H9 (cell line): ENCODE measurements around the gene IGLL1. TPM values are rescaled to one million over a fixed set of nuclear protein-coding genes. Genes with fewer than 3 reads are reported as not detected.

ENCODE experiments used
- DNase-seq: peaks from one replicate; pipeline ENCODE4 v3.0.0-alpha.2; 2017
- H2AFZ ChIP-seq: one replicate; pipeline ENCODE4 v1.6.1; 2013; ENCODE audit warnings: mild to moderate bottlenecking, low read length, control low read depth, moderate library complexity
- H2AK5ac ChIP-seq: 2 replicates; pipeline ENCODE4 v1.6.1; 2013; ENCODE audit warnings: low read length, control low read depth, mixed read lengths; ENCODE audit not compliant: insufficient read length
- H2BK120ac ChIP-seq: one replicate; pipeline ENCODE4 v1.6.1; 2013; ENCODE audit warnings: low read depth, mild to moderate bottlenecking, low read length, control low read depth, inconsistent platforms; ENCODE audit not compliant: poor library complexity, severe bottlenecking
- H2BK12ac ChIP-seq: 2 replicates; pipeline ENCODE4 v1.6.1; 2013; ENCODE audit warnings: low read length, control low read depth, mixed read lengths, low read depth; ENCODE audit not compliant: insufficient read length
- H2BK15ac ChIP-seq: 2 replicates; pipeline ENCODE4 v1.6.1; 2013; ENCODE audit warnings: low read depth, low read length, control low read depth
- H2BK20ac ChIP-seq: one replicate; pipeline ENCODE4 v1.6.1; 2013; ENCODE audit warnings: low read depth, mild to moderate bottlenecking, low read length, control low read depth, inconsistent platforms; ENCODE audit not compliant: poor library complexity, severe bottlenecking
- H2BK5ac ChIP-seq: 2 replicates; pipeline ENCODE4 v1.6.1; 2013; ENCODE audit warnings: low read length, control low read depth, mixed read lengths; ENCODE audit not compliant: insufficient read length
- H3K14ac ChIP-seq: 2 replicates; pipeline ENCODE4 v1.6.1; 2013; ENCODE audit warnings: low read length, control low read depth; ENCODE audit not compliant: insufficient read depth
- H3K18ac ChIP-seq: 2 replicates; pipeline ENCODE4 v1.6.1; 2013; ENCODE audit warnings: low read depth, mild to moderate bottlenecking, mixed read lengths, low read length, control low read depth; ENCODE audit not compliant: insufficient read length
- H3K23ac ChIP-seq: 2 replicates; pipeline ENCODE4 v1.6.1; 2013; ENCODE audit warnings: low read length, control low read depth, mixed read lengths, low read depth; ENCODE audit not compliant: insufficient read length
- H3K23me2 ChIP-seq: 2 replicates; pipeline ENCODE4 v1.6.1; 2013; ENCODE audit warnings: low read depth, mild to moderate bottlenecking, mixed read lengths, low read length, control low read depth; ENCODE audit not compliant: insufficient read length, poor library complexity, severe bottlenecking
- H3K27ac ChIP-seq: 2 replicates; pipeline ENCODE4 v1.5.1; 2013; ENCODE audit warnings: low read length, control low read depth, mixed read lengths, low read depth; ENCODE audit not compliant: insufficient read length
- H3K27me3 ChIP-seq: 2 replicates; pipeline ENCODE4 v1.6.1; 2013; ENCODE audit warnings: low read length, control low read depth, inconsistent platforms; ENCODE audit not compliant: insufficient read depth
- H3K4ac ChIP-seq: 2 replicates; pipeline ENCODE4 v1.6.1; 2013; ENCODE audit warnings: low read depth, mild to moderate bottlenecking, control low read depth, inconsistent platforms, low read length, moderate library complexity
- H3K4me1 ChIP-seq: 2 replicates; pipeline ENCODE4 v1.6.1; 2013; ENCODE audit warnings: low read length, control low read depth, inconsistent platforms; ENCODE audit not compliant: insufficient read depth
- H3K4me2 ChIP-seq: 2 replicates; pipeline ENCODE4 v1.6.1; 2013; ENCODE audit warnings: low read length, control low read depth, mixed read lengths; ENCODE audit not compliant: insufficient read length, insufficient read depth
- H3K56ac ChIP-seq: 2 replicates; pipeline ENCODE4 v1.6.1; 2013; ENCODE audit warnings: low read depth, mild to moderate bottlenecking, mixed read lengths, low read length, control low read depth; ENCODE audit not compliant: insufficient read length
- H3K79me1 ChIP-seq: 2 replicates; pipeline ENCODE4 v1.6.1; 2013; ENCODE audit warnings: low read depth, mild to moderate bottlenecking, moderate library complexity, low read length, control low read depth, inconsistent platforms; ENCODE audit not compliant: insufficient read depth, poor library complexity, severe bottlenecking
- H3K79me2 ChIP-seq: 2 replicates; pipeline ENCODE4 v1.6.1; 2013; ENCODE audit warnings: low read length, control low read depth, inconsistent platforms; ENCODE audit not compliant: insufficient read depth
- H3K9ac ChIP-seq: 2 replicates; pipeline ENCODE4 v1.6.1; 2013; ENCODE audit warnings: low read length, control low read depth, mixed read lengths; ENCODE audit not compliant: insufficient read length; ENCODE audit errors: extremely low read depth
- H3K9me3 ChIP-seq: one replicate; pipeline ENCODE4 v1.6.1; 2013; ENCODE audit warnings: low read depth, low read length, inconsistent platforms; ENCODE audit not compliant: control insufficient read depth
- H3T11ph ChIP-seq: one replicate; pipeline ENCODE4 v1.6.1; 2013; ENCODE audit warnings: mild to moderate bottlenecking, low read length, control low read depth, inconsistent platforms
- H4K20me1 ChIP-seq: one replicate; pipeline ENCODE4 v1.6.1; 2013; ENCODE audit not compliant: control insufficient read depth, insufficient read length, insufficient read depth
- H4K5ac ChIP-seq: 2 replicates; pipeline ENCODE4 v1.6.1; 2013; ENCODE audit warnings: low read depth, mild to moderate bottlenecking, mixed read lengths, low read length, control low read depth; ENCODE audit not compliant: insufficient read length
- H4K8ac ChIP-seq: replicated peaks from 2 replicates; pipeline ENCODE4 v1.6.1; 2013; ENCODE audit warnings: low read length, control low read depth, mixed read lengths, low read depth; ENCODE audit not compliant: insufficient read length
- H4K91ac ChIP-seq: 2 replicates; pipeline ENCODE4 v1.6.1; 2013; ENCODE audit warnings: low read depth, mild to moderate bottlenecking, moderate library complexity, mixed read lengths, low read length, control low read depth; ENCODE audit not compliant: insufficient read length
- H3K27ac Mint-ChIP-seq, 3 experiments: 2 replicates in 2 of 3; 3 replicates in 1 of 3; pipeline ENCODE4 v1.8.0; 2020 to 2021; ENCODE audit warnings: mixed read lengths in 3 of 3, mild to moderate bottlenecking in 1 of 3, moderate library complexity in 1 of 3
- H3K27me3 Mint-ChIP-seq: 2 replicates; pipeline ENCODE4 v1.8.0; 2021; ENCODE audit warnings: low read depth, mild to moderate bottlenecking, moderate library complexity, mixed read lengths
- H3K36me3 Mint-ChIP-seq, 3 experiments: 2 replicates in 2 of 3; 3 replicates in 1 of 3; pipeline ENCODE4 v1.8.0; 2020 to 2021; ENCODE audit warnings: low read depth in 3 of 3, mixed read lengths in 3 of 3; ENCODE audit not compliant: insufficient read depth in 1 of 3
- H3K4me1 Mint-ChIP-seq, 2 experiments: 2 replicates each; pipeline ENCODE4 v1.8.0; 2020; ENCODE audit warnings: mixed read lengths in 2 of 2
- H3K4me3 Mint-ChIP-seq, 2 experiments: 2 replicates in 1 of 2; 3 replicates in 1 of 2; pipeline ENCODE4 v1.8.0; 2020 to 2021; ENCODE audit warnings: mild to moderate bottlenecking in 2 of 2, mixed read lengths in 2 of 2, moderate library complexity in 1 of 2
- H3K9me3 Mint-ChIP-seq, 2 experiments: 2 replicates in 1 of 2; 3 replicates in 1 of 2; pipeline ENCODE4 v1.8.0; 2020; ENCODE audit warnings: mild to moderate bottlenecking in 2 of 2, mixed read lengths in 2 of 2, moderate library complexity in 1 of 2
- CTCF ChIP-seq: fragments of 200-600 bp; sonication (generic); conservative IDR thresholded peaks from 3 replicates; pipeline ENCODE4 v1.8.0; 2021; ENCODE audit warnings: antibody characterized with exemption, mild to moderate bottlenecking
- WGBS: extraction: QIAGEN DNeasy Blood & Tissue Kit; methylation state at CpG from one replicate; pipeline ENCODE4 v1.1.7; 2013; ENCODE audit warnings: missing lambda C conversion rate, low lambda C conversion rate, mixed read lengths; ENCODE audit not compliant: insufficient read length; ENCODE audit errors: extremely low coverage; 5-methylcytosine and 5-hydroxymethylcytosine counted together
- total RNA-seq: library from RNA; stranded (reverse); gene quantifications from 2 replicates; pipeline ENCODE4 v1.2.1, GENCODE V29; 2021

IGLL1 gene
- total RNA-seq, 1 experiment from 2014 or later = not detected

- no peak overlapping the region for H3K27ac ChIP-seq
- TF ChIP-seq CTCF = no peak
- no peak overlapping the region for H3K18ac ChIP-seq
- H2AK5ac ChIP-seq = no peak overlapping the region
- peaks cover 3% of the 10 kb centered on the region for H3K23me2 ChIP-seq
- H2BK12ac ChIP-seq = no peak overlapping the region
- H4K91ac ChIP-seq = no peak overlapping the region
- Mint-ChIP-seq H3K36me3 (no peaks in the 10 kb centered on the region; a peak in 1 of 7 replicates), H3K27me3 (peaks cover 47% of the 10 kb centered on the region), H3K27ac (no peak overlapping the region), H3K9me3 (no peaks in the 10 kb centered on the region; a peak in 2 of 5 replicates), H3K4me1 (peaks cover 53 to 66% of the 10 kb centered on the region in 2 experiments), H3K4me3 (no peak overlapping the region; a peak in 1 of 5 replicates)
- H2AFZ ChIP-seq = no peak overlapping the region
- H3K23ac ChIP-seq = no peak overlapping the region
- H3K9ac ChIP-seq = no peak overlapping the region
- no peak overlapping the region for H2BK15ac ChIP-seq
- no peak overlapping the region for H3K56ac ChIP-seq
- H4K20me1 ChIP-seq = no peaks in the 10 kb centered on the region
- H2BK120ac ChIP-seq = no peak overlapping the region
- DNase-seq = peak; percentile 25
- WGBS = no CpG with 5 or more reads among the region's 13 CpGs
- no peak overlapping the region for H3K4me2 ChIP-seq
- no peak overlapping the region for H4K8ac ChIP-seq
- H2BK5ac ChIP-seq = no peak overlapping the region
- peaks cover 16% of the 10 kb centered on the region; the same call in 1 of the 2 replicates for H3K4me1 ChIP-seq
- no peak overlapping the region for H3T11ph ChIP-seq
- no peaks in the 10 kb centered on the region for H3K9me3 ChIP-seq
- peak overlapping the region; percentile 2; the same call in 1 of the 2 replicates for H3K14ac ChIP-seq
- no peaks in the 10 kb centered on the region; the same call in 1 of the 2 replicates for H3K27me3 ChIP-seq
- no peak overlapping the region for H2BK20ac ChIP-seq
- H3K79me2 ChIP-seq = no peaks in the 10 kb centered on the region
- no peak overlapping the region for H4K5ac ChIP-seq
- no peaks in the 10 kb centered on the region for H3K79me1 ChIP-seq
- H3K4ac ChIP-seq = no peak overlapping the region
Observed at GRCh38 chr22:23531966-23532705, 48.0 kb downstream of the IGLL1 start.
